GM19240 (cell line): ENCODE measurements around the gene RNU7-1.

Source experiments
- DNase-seq: peaks from one replicate; pipeline ENCODE4 v3.0.0; 2011; ENCODE audit warnings: low spot score; ENCODE audit not compliant: insufficient read length

RNU7-1 gene

GRCh38 chr12:6987956-6988553 lies 44.4 kb downstream of the RNU7-1 start:
- DNase-seq, result no peak
